ENCODE results near the gene IPCEF1.

GRCh38 chr6:154219250-154219649 is 137.4 kb downstream of the IPCEF1 start:
- TF ChIP-seq POLR2AphosphoS5 (IDR thresholded peaks at IDR 0.05) = no peak
- TF ChIP-seq CTCF (IDR thresholded peaks at IDR 0.05) = no peak

All from suprapubic skin (tissue), 3 donors.